Stimulated activated CD4-positive, alpha-beta T cell treated with anti-CD3 and anti-CD28 coated beads, Interleukin-15, amount 100 ng/mL, for 1 hour (primary cell): ENCODE measurements around the gene SAMD3.
A peak's percentile ranks its signal among the peaks of the same experiment; 100 is the strongest.
"Not testable (repeated sequence)": the region's sequence is repeated elsewhere in the genome, so short reads cannot be mapped to it uniquely, and the experiment has no call there.

ENCODE experiments used
- DNase-seq, 2 donors: peaks; one replicate each; pipeline ENCODE4 v3.0.0-alpha.2; 2020; ENCODE audit warnings: low read depth in 1 of 2, low spot score in 1 of 2

SAMD3 gene

GRCh38 chr6:130222775-130223174 is at the start of gene SAMD3:
Gene SAMD3 (minus strand): TSS chr6:130222951. CDS start chr6:130215273, 7,678 bp downstream.
- no peak for DNase-seq

- DNase-seq = no peak
These were observed 47.4 kb upstream of the SAMD3 start for GRCh38 chr6:130269969-130270635.

- DNase-seq = not testable (repeated sequence)
These were observed 42.8 kb upstream of the SAMD3 start for GRCh38 chr6:130265553-130265952.

- DNase-seq = no peak
These were observed 39.3 kb upstream of the SAMD3 start for GRCh38 chr6:130262008-130262407.

- DNase-seq = not testable (repeated sequence)
These were observed 38.8 kb upstream of the SAMD3 start for GRCh38 chr6:130261558-130261957.

- not testable (repeated sequence) for DNase-seq
These were observed 38.0 kb upstream of the SAMD3 start for GRCh38 chr6:130260614-130261241.

GRCh38 chr6:130260050-130260462 is 37.3 kb upstream of the SAMD3 start:
- DNase-seq = not testable (repeated sequence)

- DNase-seq = no peak
These were observed 36.8 kb upstream of the SAMD3 start for GRCh38 chr6:130259557-130259956.

GRCh38 chr6:130259140-130259539 is 36.4 kb upstream of the SAMD3 start:
- DNase-seq = no peak

GRCh38 chr6:130252527-130253237 is 29.9 kb upstream of the SAMD3 start:
- DNase-seq = no peak

- no peak for DNase-seq
These were observed 22.5 kb upstream of the SAMD3 start for GRCh38 chr6:130245267-130245666.

- DNase-seq = no peak
These were observed 22.0 kb upstream of the SAMD3 start for GRCh38 chr6:130244728-130245127.

GRCh38 chr6:130240232-130240631 is 17.5 kb upstream of the SAMD3 start:
- DNase-seq = no peak

- DNase-seq = no peak
These were observed 17.0 kb upstream of the SAMD3 start for GRCh38 chr6:130239755-130240154.

- DNase-seq = no peak
These were observed 10.6 kb upstream of the SAMD3 start for GRCh38 chr6:130233330-130233729.

- DNase-seq = not testable (repeated sequence)
These were observed 7.8 kb upstream of the SAMD3 start for GRCh38 chr6:130230531-130230930.

GRCh38 chr6:130229645-130230044 is 6.9 kb upstream of the SAMD3 start:
- no peak for DNase-seq

- DNase-seq = peak; percentile 25 to 28
These were observed 757 bp upstream of the SAMD3 start for GRCh38 chr6:130223508-130223907.

- no peak for DNase-seq
These were observed 4.6 kb downstream of the SAMD3 start for GRCh38 chr6:130218134-130218533.

GRCh38 chr6:130216620-130217019 is 6.1 kb downstream of the SAMD3 start:
- no peak for DNase-seq

- DNase-seq = no peak
These were observed 7.2 kb downstream of the SAMD3 start for GRCh38 chr6:130215526-130215925.

GRCh38 chr6:130212215-130212874 is 10.4 kb downstream of the SAMD3 start:
- DNase-seq = no peak
